ENCODE data around the gene ADAMTSL5. TPM values are rescaled to one million over a fixed set of nuclear protein-coding genes. Genes with fewer than 3 reads are reported as not detected.

ADAMTSL5 gene
- total and polyA plus RNA-seq, 2 of the 13 experiments (the other 11 are each of a cell fraction or from before 2014, with no cell fraction given) = 0.60 to 2.7 TPM

DNA sequence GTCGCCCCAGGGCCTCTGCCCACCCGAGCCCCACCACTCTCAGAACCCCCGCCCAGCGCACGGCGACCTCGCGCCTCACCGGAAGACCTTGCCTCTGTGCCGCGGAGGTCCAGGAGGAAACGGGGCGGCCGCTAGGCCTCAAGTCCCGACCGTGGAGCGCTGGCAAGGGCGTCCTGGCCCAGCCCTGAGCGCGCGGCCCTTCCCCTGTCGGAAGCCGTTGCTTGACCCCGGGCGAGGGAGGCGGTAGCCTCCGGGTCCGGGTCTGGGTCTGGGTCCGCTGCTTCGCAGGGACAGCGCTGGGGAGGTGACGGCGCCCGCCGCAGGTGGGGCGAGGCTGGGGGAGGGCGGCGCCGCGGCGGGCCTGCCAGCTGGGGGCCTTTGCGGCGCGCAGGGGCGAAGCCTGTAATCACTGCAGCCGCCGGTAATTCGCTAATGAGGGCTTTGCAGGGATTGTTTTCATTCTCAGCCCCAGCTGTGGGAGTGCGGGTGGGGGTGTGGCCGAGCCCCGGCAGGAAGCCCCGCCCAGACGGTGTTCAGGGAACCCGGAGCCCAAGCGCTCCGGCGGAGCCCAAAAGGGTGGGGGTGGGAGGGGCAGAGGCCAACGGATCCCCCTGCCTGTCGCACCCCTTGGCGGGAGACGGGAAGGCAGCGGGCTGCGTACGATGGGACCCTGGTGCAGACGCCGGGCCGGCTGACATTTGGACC, 42.4 kb downstream of the ADAMTSL5 start (continued):
- TF ChIP-seq, protein P1, sequence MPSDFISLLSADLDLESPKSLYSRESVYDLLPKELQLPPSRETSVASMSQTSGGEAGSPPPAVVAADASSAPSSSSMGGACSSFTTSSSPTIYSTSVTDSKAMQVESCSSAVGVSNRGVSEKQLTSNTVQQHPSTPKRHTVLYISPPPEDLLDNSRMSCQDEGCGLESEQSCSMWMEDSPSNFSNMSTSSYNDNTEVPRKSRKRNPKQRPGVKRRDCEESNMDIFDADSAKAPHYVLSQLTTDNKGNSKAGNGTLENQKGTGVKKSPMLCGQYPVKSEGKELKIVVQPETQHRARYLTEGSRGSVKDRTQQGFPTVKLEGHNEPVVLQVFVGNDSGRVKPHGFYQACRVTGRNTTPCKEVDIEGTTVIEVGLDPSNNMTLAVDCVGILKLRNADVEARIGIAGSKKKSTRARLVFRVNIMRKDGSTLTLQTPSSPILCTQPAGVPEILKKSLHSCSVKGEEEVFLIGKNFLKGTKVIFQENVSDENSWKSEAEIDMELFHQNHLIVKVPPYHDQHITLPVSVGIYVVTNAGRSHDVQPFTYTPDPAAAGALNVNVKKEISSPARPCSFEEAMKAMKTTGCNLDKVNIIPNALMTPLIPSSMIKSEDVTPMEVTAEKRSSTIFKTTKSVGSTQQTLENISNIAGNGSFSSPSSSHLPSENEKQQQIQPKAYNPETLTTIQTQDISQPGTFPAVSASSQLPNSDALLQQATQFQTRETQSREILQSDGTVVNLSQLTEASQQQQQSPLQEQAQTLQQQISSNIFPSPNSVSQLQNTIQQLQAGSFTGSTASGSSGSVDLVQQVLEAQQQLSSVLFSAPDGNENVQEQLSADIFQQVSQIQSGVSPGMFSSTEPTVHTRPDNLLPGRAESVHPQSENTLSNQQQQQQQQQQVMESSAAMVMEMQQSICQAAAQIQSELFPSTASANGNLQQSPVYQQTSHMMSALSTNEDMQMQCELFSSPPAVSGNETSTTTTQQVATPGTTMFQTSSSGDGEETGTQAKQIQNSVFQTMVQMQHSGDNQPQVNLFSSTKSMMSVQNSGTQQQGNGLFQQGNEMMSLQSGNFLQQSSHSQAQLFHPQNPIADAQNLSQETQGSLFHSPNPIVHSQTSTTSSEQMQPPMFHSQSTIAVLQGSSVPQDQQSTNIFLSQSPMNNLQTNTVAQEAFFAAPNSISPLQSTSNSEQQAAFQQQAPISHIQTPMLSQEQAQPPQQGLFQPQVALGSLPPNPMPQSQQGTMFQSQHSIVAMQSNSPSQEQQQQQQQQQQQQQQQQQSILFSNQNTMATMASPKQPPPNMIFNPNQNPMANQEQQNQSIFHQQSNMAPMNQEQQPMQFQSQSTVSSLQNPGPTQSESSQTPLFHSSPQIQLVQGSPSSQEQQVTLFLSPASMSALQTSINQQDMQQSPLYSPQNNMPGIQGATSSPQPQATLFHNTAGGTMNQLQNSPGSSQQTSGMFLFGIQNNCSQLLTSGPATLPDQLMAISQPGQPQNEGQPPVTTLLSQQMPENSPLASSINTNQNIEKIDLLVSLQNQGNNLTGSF (CRISPR knock-in tag; IDR thresholded peaks at IDR 0.05) = 0 out of 2 replicates have a peak, but pooled peaks have one; percentile 48
- TF ChIP-seq ZNF605 (CRISPR knock-in tag; IDR thresholded peaks at IDR 0.05) = peak; percentile 26; the same call in 1 of the 2 replicates
- peak; percentile 90 for TF ChIP-seq AGO2 (optimal IDR thresholded peaks at IDR 0.05; ENCODE audit: low read depth, low read length)
- TF ChIP-seq SNAPC2 (CRISPR knock-in tag; IDR thresholded peaks at IDR 0.05) = 0 out of 2 replicates have a peak, but pooled peaks have one; percentile 32
- peak; percentile 54; the same call in 1 of the 2 replicates for TF ChIP-seq ZNF772 (CRISPR knock-in tag; IDR thresholded peaks at IDR 0.05)
- peak; percentile 81; the same call in 1 of the 2 replicates for TF ChIP-seq GFI1 (CRISPR knock-in tag; IDR thresholded peaks at IDR 0.05; ENCODE audit: borderline replicate concordance)
- peak; percentile 90 for TF ChIP-seq AGO1 (IDR thresholded peaks at IDR 0.05; ENCODE audit: low read depth, low read length, poor library complexity, severe bottlenecking)
- 0 out of 2 replicates have a peak, but pooled peaks have one; percentile 29 for TF ChIP-seq YEATS4 (CRISPR knock-in tag; IDR thresholded peaks at IDR 0.05; ENCODE audit: borderline replicate concordance)
- TF ChIP-seq DR1 (CRISPR knock-in tag; IDR thresholded peaks at IDR 0.05) = 0 out of 2 replicates have a peak, but pooled peaks have one; percentile 44
- no peak for TF ChIP-seq MTA1 (CRISPR knock-in tag; IDR thresholded peaks at IDR 0.05; ENCODE audit: borderline replicate concordance)
- peak; percentile 37; the same call in 1 of the 2 replicates for TF ChIP-seq SAP130 (CRISPR knock-in tag; IDR thresholded peaks at IDR 0.05; ENCODE audit: low read depth)
- 0 out of 2 replicates have a peak, but pooled peaks have one; percentile 34 for TF ChIP-seq ZNF138 (CRISPR knock-in tag; IDR thresholded peaks at IDR 0.05; ENCODE audit: low read depth)
- TF ChIP-seq FOXM1 (CRISPR knock-in tag; IDR thresholded peaks at IDR 0.05) = no peak
- TF ChIP-seq ZBTB38 (CRISPR knock-in tag; IDR thresholded peaks at IDR 0.05) = 0 out of 2 replicates have a peak, but pooled peaks have one; percentile 37
- TF ChIP-seq ARID2 (CRISPR knock-in tag; IDR thresholded peaks at IDR 0.05; ENCODE audit: borderline replicate concordance) = 0 out of 2 replicates have a peak, but pooled peaks have one; percentile 31
- TF ChIP-seq BRD4 (CRISPR knock-in tag; IDR thresholded peaks at IDR 0.05) = no peak
- TF ChIP-seq AKAP8 (CRISPR knock-in tag; IDR thresholded peaks at IDR 0.05) = peak; percentile 96
- no peak for TF ChIP-seq ZNF589 (CRISPR knock-in tag; conservative IDR thresholded peaks at IDR 0.05)
- TF ChIP-seq ZFP37 (CRISPR knock-in tag; IDR thresholded peaks at IDR 0.05; ENCODE audit: borderline replicate concordance) = no peak
- TF ChIP-seq CC2D1A (CRISPR knock-in tag; IDR thresholded peaks at IDR 0.05) = 0 out of 2 replicates have a peak, but pooled peaks have one; percentile 18
- TF ChIP-seq SSRP1 (CRISPR knock-in tag; IDR thresholded peaks at IDR 0.05) = peak; percentile 45; the same call in 1 of the 2 replicates
- no peak for TF ChIP-seq ZNF354B (CRISPR knock-in tag; IDR thresholded peaks at IDR 0.05)
- TF ChIP-seq, protein P2, sequence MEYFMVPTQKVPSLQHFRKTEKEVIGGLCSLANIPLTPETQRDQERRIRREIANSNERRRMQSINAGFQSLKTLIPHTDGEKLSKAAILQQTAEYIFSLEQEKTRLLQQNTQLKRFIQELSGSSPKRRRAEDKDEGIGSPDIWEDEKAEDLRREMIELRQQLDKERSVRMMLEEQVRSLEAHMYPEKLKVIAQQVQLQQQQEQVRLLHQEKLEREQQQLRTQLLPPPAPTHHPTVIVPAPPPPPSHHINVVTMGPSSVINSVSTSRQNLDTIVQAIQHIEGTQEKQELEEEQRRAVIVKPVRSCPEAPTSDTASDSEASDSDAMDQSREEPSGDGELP (IDR thresholded peaks at IDR 0.05; ENCODE audit: borderline replicate concordance, low read depth) = peak; percentile 58; the same call in 1 of the 2 replicates
- TF ChIP-seq BORCS8-MEF2B (CRISPR knock-in tag; IDR thresholded peaks at IDR 0.05) = peak; percentile 54; the same call in 1 of the 2 replicates
- TF ChIP-seq CHCHD3 (CRISPR knock-in tag; IDR thresholded peaks at IDR 0.05) = peak; percentile 79; the same call in 1 of the 2 replicates

All from HepG2 (cell line).